HepG2 (cell line): ENCODE data around the gene RPS6KA2.

Source experiments
- CHD2 ChIP-seq: IDR thresholded peaks from 2 replicates; pipeline ENCODE4 v1.6.1; 2011; ENCODE audit warnings: low read depth, low read length, improper control_type of control experiment
- RBM22 ChIP-seq: fragments of 200-400 bp; formaldehyde crosslinking; optimal IDR thresholded peaks from 2 replicates; pipeline ENCODE3; 2017; ENCODE audit warnings: mild to moderate bottlenecking, low read length, moderate library complexity
- RELA ChIP-seq: sonication (generic); formaldehyde crosslinking; IDR thresholded peaks from 2 replicates; pipeline ENCODE4 v1.4.0; 2020; ENCODE audit warnings: missing genetic modification reagents
- RXRA ChIP-seq: sonication (generic); formaldehyde crosslinking; IDR thresholded peaks from 2 replicates; pipeline ENCODE4 v1.5.1; 2020; ENCODE audit warnings: missing genetic modification reagents
- TF ChIP-seq, protein P1 (sequence below), 2 experiments: IDR thresholded peaks; 2 replicates each; pipeline ENCODE4 v1.6.1; 2011 to 2012; ENCODE audit warnings: low read length in 2 of 2, borderline replicate concordance in 1 of 2, low read depth in 1 of 2, mild to moderate bottlenecking in 1 of 2, moderate library complexity in 1 of 2
- TF ChIP-seq, protein P2 (sequence below): sonication (generic); formaldehyde crosslinking; IDR thresholded peaks from 2 replicates; pipeline ENCODE4 v1.8.0; 2022; ENCODE audit warnings: mild to moderate bottlenecking, missing genetic modification reagents; ENCODE audit not compliant: insufficient replicate concordance
- TF ChIP-seq, protein P3 (sequence below): sonication (generic); formaldehyde crosslinking; IDR thresholded peaks from 2 replicates; pipeline ENCODE4 v1.9.0; 2021; ENCODE audit warnings: mild to moderate bottlenecking, missing genetic modification reagents
- TF ChIP-seq, protein P4 (sequence below): sonication (generic); formaldehyde crosslinking; conservative IDR thresholded peaks from 2 replicates; pipeline ENCODE4 v1.4.0; 2020; ENCODE audit warnings: missing genetic modification reagents
- TF ChIP-seq, protein P5 (sequence below): sonication (generic); formaldehyde crosslinking; IDR thresholded peaks from 2 replicates; pipeline ENCODE4 v1.8.0; 2022; ENCODE audit warnings: missing genetic modification reagents, mild to moderate bottlenecking, moderate library complexity, borderline replicate concordance
- TF ChIP-seq, protein P6 (sequence below): sonication (generic); formaldehyde crosslinking; IDR thresholded peaks from 2 replicates; pipeline ENCODE4 v1.9.0; 2021; ENCODE audit warnings: missing genetic modification reagents, borderline replicate concordance

DNA sequence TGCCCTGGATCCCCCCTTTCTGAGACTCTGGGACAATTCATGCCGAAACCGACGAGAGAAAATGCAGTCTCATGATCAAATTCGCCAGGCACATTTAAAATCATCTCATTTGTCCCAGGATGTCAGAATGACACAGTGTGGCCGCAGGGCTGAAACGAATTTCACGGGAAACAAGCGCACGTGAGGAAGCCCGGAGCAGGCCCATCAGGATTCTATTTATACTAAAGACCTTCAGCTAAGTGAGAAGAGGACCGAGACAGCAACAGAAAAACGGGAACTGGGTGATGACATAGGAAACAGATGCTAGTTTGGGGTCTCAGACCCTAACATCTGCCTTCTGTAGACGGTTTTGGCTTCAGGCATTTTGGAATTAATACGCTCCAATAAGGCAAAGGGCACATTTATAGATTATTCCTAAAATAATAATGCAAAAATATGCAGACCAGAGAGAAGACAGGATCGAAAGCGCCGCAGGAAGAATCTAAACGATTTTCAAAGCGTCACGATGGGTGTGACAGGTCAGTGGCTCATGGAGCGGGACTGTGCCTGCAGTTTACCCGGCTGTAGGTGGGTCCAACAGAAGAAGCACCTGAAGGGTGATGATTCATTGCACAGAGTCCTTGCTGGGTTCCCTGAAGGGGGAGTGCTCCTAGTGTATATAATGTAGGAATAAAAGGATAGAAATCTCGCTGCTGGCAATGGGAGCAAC is 163.5 kb downstream of the RPS6KA2 start:
- TF ChIP-seq, protein P1, sequence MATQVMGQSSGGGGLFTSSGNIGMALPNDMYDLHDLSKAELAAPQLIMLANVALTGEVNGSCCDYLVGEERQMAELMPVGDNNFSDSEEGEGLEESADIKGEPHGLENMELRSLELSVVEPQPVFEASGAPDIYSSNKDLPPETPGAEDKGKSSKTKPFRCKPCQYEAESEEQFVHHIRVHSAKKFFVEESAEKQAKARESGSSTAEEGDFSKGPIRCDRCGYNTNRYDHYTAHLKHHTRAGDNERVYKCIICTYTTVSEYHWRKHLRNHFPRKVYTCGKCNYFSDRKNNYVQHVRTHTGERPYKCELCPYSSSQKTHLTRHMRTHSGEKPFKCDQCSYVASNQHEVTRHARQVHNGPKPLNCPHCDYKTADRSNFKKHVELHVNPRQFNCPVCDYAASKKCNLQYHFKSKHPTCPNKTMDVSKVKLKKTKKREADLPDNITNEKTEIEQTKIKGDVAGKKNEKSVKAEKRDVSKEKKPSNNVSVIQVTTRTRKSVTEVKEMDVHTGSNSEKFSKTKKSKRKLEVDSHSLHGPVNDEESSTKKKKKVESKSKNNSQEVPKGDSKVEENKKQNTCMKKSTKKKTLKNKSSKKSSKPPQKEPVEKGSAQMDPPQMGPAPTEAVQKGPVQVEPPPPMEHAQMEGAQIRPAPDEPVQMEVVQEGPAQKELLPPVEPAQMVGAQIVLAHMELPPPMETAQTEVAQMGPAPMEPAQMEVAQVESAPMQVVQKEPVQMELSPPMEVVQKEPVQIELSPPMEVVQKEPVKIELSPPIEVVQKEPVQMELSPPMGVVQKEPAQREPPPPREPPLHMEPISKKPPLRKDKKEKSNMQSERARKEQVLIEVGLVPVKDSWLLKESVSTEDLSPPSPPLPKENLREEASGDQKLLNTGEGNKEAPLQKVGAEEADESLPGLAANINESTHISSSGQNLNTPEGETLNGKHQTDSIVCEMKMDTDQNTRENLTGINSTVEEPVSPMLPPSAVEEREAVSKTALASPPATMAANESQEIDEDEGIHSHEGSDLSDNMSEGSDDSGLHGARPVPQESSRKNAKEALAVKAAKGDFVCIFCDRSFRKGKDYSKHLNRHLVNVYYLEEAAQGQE (IDR thresholded peaks at IDR 0.05; ENCODE audit: borderline replicate concordance in 1 of 2, low read depth in 1 of 2, low read length in 2 of 2), result no peak
- no peak for TF ChIP-seq CHD2
- TF ChIP-seq, protein P2, sequence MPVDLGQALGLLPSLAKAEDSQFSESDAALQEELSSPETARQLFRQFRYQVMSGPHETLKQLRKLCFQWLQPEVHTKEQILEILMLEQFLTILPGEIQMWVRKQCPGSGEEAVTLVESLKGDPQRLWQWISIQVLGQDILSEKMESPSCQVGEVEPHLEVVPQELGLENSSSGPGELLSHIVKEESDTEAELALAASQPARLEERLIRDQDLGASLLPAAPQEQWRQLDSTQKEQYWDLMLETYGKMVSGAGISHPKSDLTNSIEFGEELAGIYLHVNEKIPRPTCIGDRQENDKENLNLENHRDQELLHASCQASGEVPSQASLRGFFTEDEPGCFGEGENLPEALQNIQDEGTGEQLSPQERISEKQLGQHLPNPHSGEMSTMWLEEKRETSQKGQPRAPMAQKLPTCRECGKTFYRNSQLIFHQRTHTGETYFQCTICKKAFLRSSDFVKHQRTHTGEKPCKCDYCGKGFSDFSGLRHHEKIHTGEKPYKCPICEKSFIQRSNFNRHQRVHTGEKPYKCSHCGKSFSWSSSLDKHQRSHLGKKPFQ (CRISPR knock-in tag), result no peak
- TF ChIP-seq RXRA (CRISPR knock-in tag), result no peak
- TF ChIP-seq, protein P3, sequence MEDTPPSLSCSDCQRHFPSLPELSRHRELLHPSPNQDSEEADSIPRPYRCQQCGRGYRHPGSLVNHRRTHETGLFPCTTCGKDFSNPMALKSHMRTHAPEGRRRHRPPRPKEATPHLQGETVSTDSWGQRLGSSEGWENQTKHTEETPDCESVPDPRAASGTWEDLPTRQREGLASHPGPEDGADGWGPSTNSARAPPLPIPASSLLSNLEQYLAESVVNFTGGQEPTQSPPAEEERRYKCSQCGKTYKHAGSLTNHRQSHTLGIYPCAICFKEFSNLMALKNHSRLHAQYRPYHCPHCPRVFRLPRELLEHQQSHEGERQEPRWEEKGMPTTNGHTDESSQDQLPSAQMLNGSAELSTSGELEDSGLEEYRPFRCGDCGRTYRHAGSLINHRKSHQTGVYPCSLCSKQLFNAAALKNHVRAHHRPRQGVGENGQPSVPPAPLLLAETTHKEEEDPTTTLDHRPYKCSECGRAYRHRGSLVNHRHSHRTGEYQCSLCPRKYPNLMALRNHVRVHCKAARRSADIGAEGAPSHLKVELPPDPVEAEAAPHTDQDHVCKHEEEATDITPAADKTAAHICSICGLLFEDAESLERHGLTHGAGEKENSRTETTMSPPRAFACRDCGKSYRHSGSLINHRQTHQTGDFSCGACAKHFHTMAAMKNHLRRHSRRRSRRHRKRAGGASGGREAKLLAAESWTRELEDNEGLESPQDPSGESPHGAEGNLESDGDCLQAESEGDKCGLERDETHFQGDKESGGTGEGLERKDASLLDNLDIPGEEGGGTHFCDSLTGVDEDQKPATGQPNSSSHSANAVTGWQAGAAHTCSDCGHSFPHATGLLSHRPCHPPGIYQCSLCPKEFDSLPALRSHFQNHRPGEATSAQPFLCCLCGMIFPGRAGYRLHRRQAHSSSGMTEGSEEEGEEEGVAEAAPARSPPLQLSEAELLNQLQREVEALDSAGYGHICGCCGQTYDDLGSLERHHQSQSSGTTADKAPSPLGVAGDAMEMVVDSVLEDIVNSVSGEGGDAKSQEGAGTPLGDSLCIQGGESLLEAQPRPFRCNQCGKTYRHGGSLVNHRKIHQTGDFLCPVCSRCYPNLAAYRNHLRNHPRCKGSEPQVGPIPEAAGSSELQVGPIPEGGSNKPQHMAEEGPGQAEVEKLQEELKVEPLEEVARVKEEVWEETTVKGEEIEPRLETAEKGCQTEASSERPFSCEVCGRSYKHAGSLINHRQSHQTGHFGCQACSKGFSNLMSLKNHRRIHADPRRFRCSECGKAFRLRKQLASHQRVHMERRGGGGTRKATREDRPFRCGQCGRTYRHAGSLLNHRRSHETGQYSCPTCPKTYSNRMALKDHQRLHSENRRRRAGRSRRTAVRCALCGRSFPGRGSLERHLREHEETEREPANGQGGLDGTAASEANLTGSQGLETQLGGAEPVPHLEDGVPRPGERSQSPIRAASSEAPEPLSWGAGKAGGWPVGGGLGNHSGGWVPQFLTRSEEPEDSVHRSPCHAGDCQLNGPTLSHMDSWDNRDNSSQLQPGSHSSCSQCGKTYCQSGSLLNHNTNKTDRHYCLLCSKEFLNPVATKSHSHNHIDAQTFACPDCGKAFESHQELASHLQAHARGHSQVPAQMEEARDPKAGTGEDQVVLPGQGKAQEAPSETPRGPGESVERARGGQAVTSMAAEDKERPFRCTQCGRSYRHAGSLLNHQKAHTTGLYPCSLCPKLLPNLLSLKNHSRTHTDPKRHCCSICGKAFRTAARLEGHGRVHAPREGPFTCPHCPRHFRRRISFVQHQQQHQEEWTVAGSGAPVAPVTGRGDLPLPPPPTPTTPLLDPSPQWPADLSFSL (CRISPR knock-in tag), result no peak
- TF ChIP-seq, protein P4, sequence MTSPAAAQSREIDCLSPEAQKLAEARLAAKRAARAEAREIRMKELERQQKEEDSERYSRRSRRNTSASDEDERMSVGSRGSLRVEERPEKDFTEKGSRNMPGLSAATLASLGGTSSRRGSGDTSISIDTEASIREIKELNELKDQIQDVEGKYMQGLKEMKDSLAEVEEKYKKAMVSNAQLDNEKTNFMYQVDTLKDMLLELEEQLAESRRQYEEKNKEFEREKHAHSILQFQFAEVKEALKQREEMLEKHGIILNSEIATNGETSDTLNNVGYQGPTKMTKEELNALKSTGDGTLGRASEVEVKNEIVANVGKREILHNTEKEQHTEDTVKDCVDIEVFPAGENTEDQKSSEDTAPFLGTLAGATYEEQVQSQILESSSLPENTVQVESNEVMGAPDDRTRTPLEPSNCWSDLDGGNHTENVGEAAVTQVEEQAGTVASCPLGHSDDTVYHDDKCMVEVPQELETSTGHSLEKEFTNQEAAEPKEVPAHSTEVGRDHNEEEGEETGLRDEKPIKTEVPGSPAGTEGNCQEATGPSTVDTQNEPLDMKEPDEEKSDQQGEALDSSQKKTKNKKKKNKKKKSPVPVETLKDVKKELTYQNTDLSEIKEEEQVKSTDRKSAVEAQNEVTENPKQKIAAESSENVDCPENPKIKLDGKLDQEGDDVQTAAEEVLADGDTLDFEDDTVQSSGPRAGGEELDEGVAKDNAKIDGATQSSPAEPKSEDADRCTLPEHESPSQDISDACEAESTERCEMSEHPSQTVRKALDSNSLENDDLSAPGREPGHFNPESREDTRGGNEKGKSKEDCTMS (CRISPR knock-in tag), result no peak
- TF ChIP-seq, protein P5, sequence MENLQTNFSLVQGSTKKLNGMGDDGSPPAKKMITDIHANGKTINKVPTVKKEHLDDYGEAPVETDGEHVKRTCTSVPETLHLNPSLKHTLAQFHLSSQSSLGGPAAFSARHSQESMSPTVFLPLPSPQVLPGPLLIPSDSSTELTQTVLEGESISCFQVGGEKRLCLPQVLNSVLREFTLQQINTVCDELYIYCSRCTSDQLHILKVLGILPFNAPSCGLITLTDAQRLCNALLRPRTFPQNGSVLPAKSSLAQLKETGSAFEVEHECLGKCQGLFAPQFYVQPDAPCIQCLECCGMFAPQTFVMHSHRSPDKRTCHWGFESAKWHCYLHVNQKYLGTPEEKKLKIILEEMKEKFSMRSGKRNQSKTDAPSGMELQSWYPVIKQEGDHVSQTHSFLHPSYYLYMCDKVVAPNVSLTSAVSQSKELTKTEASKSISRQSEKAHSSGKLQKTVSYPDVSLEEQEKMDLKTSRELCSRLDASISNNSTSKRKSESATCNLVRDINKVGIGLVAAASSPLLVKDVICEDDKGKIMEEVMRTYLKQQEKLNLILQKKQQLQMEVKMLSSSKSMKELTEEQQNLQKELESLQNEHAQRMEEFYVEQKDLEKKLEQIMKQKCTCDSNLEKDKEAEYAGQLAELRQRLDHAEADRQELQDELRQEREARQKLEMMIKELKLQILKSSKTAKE (CRISPR knock-in tag), result no peak
- TF ChIP-seq, protein P6, sequence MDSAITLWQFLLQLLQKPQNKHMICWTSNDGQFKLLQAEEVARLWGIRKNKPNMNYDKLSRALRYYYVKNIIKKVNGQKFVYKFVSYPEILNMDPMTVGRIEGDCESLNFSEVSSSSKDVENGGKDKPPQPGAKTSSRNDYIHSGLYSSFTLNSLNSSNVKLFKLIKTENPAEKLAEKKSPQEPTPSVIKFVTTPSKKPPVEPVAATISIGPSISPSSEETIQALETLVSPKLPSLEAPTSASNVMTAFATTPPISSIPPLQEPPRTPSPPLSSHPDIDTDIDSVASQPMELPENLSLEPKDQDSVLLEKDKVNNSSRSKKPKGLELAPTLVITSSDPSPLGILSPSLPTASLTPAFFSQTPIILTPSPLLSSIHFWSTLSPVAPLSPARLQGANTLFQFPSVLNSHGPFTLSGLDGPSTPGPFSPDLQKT (CRISPR knock-in tag), result no peak
- no peak for TF ChIP-seq RELA (CRISPR knock-in tag)
- no peak for TF ChIP-seq RBM22
